Measurements from ENCODE around the gene C1orf232. TPM values are rescaled to one million over a fixed set of nuclear protein-coding genes. Genes with fewer than 3 reads are reported as not detected.

The C1orf232 gene
- polyA plus RNA-seq, 2 donors: not detected

Other genes starting within 250 kb of the C1orf232 start
- gene PAFAH2, start 170.9 kb downstream of the C1orf232 start, polyA plus RNA-seq: 1 to 10 TPM; 5.7 to 5.8 TPM
- gene EXTL1, start 147.2 kb downstream of the C1orf232 start, polyA plus RNA-seq: under 1 TPM; 0.09 to 0.45 TPM
- under 1 TPM in 1 of 2 donors, not detected in 1; 0.01 TPM for gene SLC30A2, start 122.8 kb downstream of the C1orf232 start, polyA plus RNA-seq
- under 1 TPM; 0.10 to 0.19 TPM for gene TRIM63, start 101.3 kb downstream of the C1orf232 start, polyA plus RNA-seq
- gene PDIK1L, start 57.1 kb downstream of the C1orf232 start, polyA plus RNA-seq: 1 to 10 TPM; 2.6 to 3.7 TPM
- gene FAM110D, start 9.9 kb downstream of the C1orf232 start, polyA plus RNA-seq: 1 to 10 TPM in 1 of 2 donors, under 1 TPM in 1; 0.94 to 1.6 TPM
- gene ZNF593, start 945 bp upstream of the C1orf232 start, polyA plus RNA-seq: 10 to 100 TPM; 42.3 to 63.3 TPM
- under 1 TPM; 0.12 to 0.22 TPM for gene ZNF593OS, start 2.9 kb upstream of the C1orf232 start, polyA plus RNA-seq
- 10 to 100 TPM; 18.7 to 31.9 TPM for gene CNKSR1, start 8.5 kb upstream of the C1orf232 start, polyA plus RNA-seq
- not detected for gene CATSPER4, start 21.6 kb upstream of the C1orf232 start, polyA plus RNA-seq
- 1 to 10 TPM; 5.3 to 5.9 TPM for gene CEP85, start 65.2 kb upstream of the C1orf232 start, polyA plus RNA-seq
- 100 to 1,000 TPM; 170 to 299 TPM for gene SH3BGRL3, start 111.1 kb upstream of the C1orf232 start, polyA plus RNA-seq
- 10 to 100 TPM; 10.1 to 16.0 TPM for gene UBXN11, start 137.7 kb upstream of the C1orf232 start, polyA plus RNA-seq
- gene CD52, start 149.0 kb upstream of the C1orf232 start, polyA plus RNA-seq: 10 to 100 TPM; 17.0 to 20.6 TPM
- 100 to 1,000 TPM; 163 to 275 TPM for gene CRYBG2, start 185.2 kb upstream of the C1orf232 start, polyA plus RNA-seq
- under 1 TPM; 0.28 to 0.51 TPM for gene ZNF683, start 203.8 kb upstream of the C1orf232 start, polyA plus RNA-seq
- not detected for gene LIN28A, start 241.9 kb upstream of the C1orf232 start, polyA plus RNA-seq

Data from esophagus (tissue), 2 donors.